HEK293T (cell line): ENCODE data around the gene ZNF799.

ENCODE experiments used
- ARNT ChIP-seq: fragments of 450-650 bp; IDR thresholded peaks from 2 replicates; pipeline ENCODE4 v1.6.1; 2017; ENCODE audit warnings: mild to moderate bottlenecking
- FOXA1 ChIP-seq: fragments of 450-650 bp; IDR thresholded peaks from 2 replicates; pipeline ENCODE4 v1.6.1; 2016; ENCODE audit warnings: mild to moderate bottlenecking
- HDGF ChIP-seq: fragments of 450-650 bp; IDR thresholded peaks from 2 replicates; pipeline ENCODE4 v1.6.1; 2017; ENCODE audit warnings: antibody characterized with exemption, borderline replicate concordance
- SP1 ChIP-seq: fragments of 450-650 bp; IDR thresholded peaks from 2 replicates; pipeline ENCODE4 v1.6.1; 2017
- TARDBP ChIP-seq: fragments of 450-650 bp; IDR thresholded peaks from 2 replicates; pipeline ENCODE4 v1.6.1; 2016
- ZNF384 ChIP-seq: fragments of 450-650 bp; IDR thresholded peaks from 2 replicates; pipeline ENCODE4 v1.6.1; 2016

- no peak for TF ChIP-seq HDGF
- TF ChIP-seq TARDBP, result no peak
- no peak for TF ChIP-seq SP1
- TF ChIP-seq ZNF384, result no peak
- TF ChIP-seq FOXA1, result no peak
- no peak for TF ChIP-seq ARNT
These were observed 20.7 kb downstream of the ZNF799 start for GRCh38 chr19:12380444-12380737.
